Activated CD8-positive, alpha-beta memory T cell treated with anti-CD3 and anti-CD28 coated beads, Interleukin-2, amount 10 ng/mL, durations not matched to agents 7 days and 5 days (primary cell): Measurements from ENCODE around the gene CYP19A1. TPM values are rescaled to one million over a fixed set of nuclear protein-coding genes. Genes with fewer than 3 reads are reported as not detected.

Experiments used
- ATAC-seq: fragments of 150-1000 bp; cut with Tn5 transposase; one replicate; pipeline ENCODE4 v1.10.0; 2021; ENCODE audit warnings: moderate library complexity
- CTCF ChIA-PET: fragments of 350-600 bp; sonication (Branson Sonifier 250); formaldehyde crosslinking; loops from one replicate; lab custom pipeline; 2021; ENCODE audit warnings: antibody characterized with exemption; lab: Charles Lee
- DNase-seq: peaks from one replicate; pipeline ENCODE4 v3.0.0-alpha.2; 2020
- H3K27ac Mint-ChIP-seq: one replicate; pipeline ENCODE4 v1.8.0; 2021; ENCODE audit warnings: mild to moderate bottlenecking, mixed read lengths
- H3K27me3 Mint-ChIP-seq: one replicate; pipeline ENCODE4 v1.8.0; 2021; ENCODE audit warnings: mixed read lengths
- H3K36me3 Mint-ChIP-seq: one replicate; pipeline ENCODE4 v1.8.0; 2021; ENCODE audit warnings: mild to moderate bottlenecking, mixed read lengths
- H3K4me1 Mint-ChIP-seq: one replicate; pipeline ENCODE4 v1.8.0; 2021; ENCODE audit warnings: mixed read lengths
- H3K4me3 Mint-ChIP-seq: one replicate; pipeline ENCODE4 v1.8.0; 2021; ENCODE audit warnings: mild to moderate bottlenecking, moderate library complexity, mixed read lengths
- H3K9me3 Mint-ChIP-seq: one replicate; pipeline ENCODE4 v1.8.0; 2022; ENCODE audit warnings: low read depth, mixed read lengths
- total RNA-seq, 2 experiments: library from RNA; stranded (reverse); gene quantifications; one replicate each; pipeline ENCODE4 v1.2.3, GENCODE V29; 2021

The CYP19A1 gene
- total RNA-seq, 2 experiments from 2014 or later, result 1.0 TPM; not detected in 1

GRCh38 chr15:51371266-51371665 lies 32.9 kb upstream of the CYP19A1 start:
- ATAC-seq, result no peak
- Mint-ChIP-seq H3K4me1 (peaks cover 3% of the 10 kb centered on the region), H3K27me3 (peaks cover 5% of the 10 kb centered on the region)

GRCh38 chr15:51369451-51369761 lies 31.0 kb upstream of the CYP19A1 start:
- Mint-ChIP-seq H3K36me3 (no peaks in the 10 kb centered on the region), H3K9me3 (no peaks in the 10 kb centered on the region), H3K4me1 (peaks cover 3% of the 10 kb centered on the region), H3K4me3 (no peak overlapping the region), H3K27ac (no peak overlapping the region), H3K27me3 (peaks cover 21% of the 10 kb centered on the region)
- no peak for DNase-seq
- CTCF ChIA-PET, result interaction anchor here (0.7 to 1.3 kb wide), 2 partner anchors 130 to 206 kb away, joined by 3 read pairs; no protein-coding TSS in a partner anchor
- ATAC-seq, result no peak

More at GRCh38 chr15:51371266-51371665, 32.9 kb upstream of the CYP19A1 start:
- Mint-ChIP-seq H3K36me3 (no peaks in the 10 kb centered on the region), H3K27ac (no peak overlapping the region), H3K9me3 (no peaks in the 10 kb centered on the region), H3K4me3 (no peak overlapping the region)
- no peak for DNase-seq
- CTCF ChIA-PET, result interaction anchor here (0.6 kb wide), 1 partner anchor 274 kb away, joined by 4 read pairs; no protein-coding TSS in a partner anchor

GRCh38 chr15:51368751-51369450 lies 30.5 kb upstream of the CYP19A1 start:
- no peak overlapping the region for H3K4me3 Mint-ChIP-seq
- H3K27me3 Mint-ChIP-seq, result peaks cover 23% of the 10 kb centered on the region
- DNase-seq (no peak), ATAC-seq (no peak)
- H3K9me3 Mint-ChIP-seq, result no peaks in the 10 kb centered on the region
- H3K4me1 Mint-ChIP-seq, result peaks cover 3% of the 10 kb centered on the region
- CTCF ChIA-PET, result interaction anchor here (0.7 to 1.3 kb wide), 2 partner anchors 130 to 206 kb away, joined by 3 read pairs; no protein-coding TSS in a partner anchor
- H3K27ac Mint-ChIP-seq, result no peak overlapping the region
- H3K36me3 Mint-ChIP-seq, result no peaks in the 10 kb centered on the region

- no peaks in the 10 kb centered on the region for H3K36me3 Mint-ChIP-seq
- CTCF ChIA-PET, result no interaction called here
- no peak overlapping the region for H3K4me3 Mint-ChIP-seq
- ATAC-seq, result no peak
- H3K9me3 Mint-ChIP-seq, result no peaks in the 10 kb centered on the region
- H3K4me1 Mint-ChIP-seq, result peaks cover 3% of the 10 kb centered on the region
- peaks cover 23% of the 10 kb centered on the region for H3K27me3 Mint-ChIP-seq
- no peak overlapping the region for H3K27ac Mint-ChIP-seq
- no peak for DNase-seq
These were observed 29.9 kb upstream of the CYP19A1 start for GRCh38 chr15:51368307-51368706.

GRCh38 chr15:51367322-51367976 lies 29.1 kb upstream of the CYP19A1 start:
- no peak for ATAC-seq
- peaks cover 3% of the 10 kb centered on the region for H3K4me1 Mint-ChIP-seq
- no peaks in the 10 kb centered on the region for H3K9me3 Mint-ChIP-seq
- no peak overlapping the region for H3K27ac Mint-ChIP-seq
- no peak overlapping the region for H3K4me3 Mint-ChIP-seq
- no peaks in the 10 kb centered on the region for H3K36me3 Mint-ChIP-seq
- DNase-seq, result no peak
- peaks cover 21% of the 10 kb centered on the region for H3K27me3 Mint-ChIP-seq
- CTCF ChIA-PET, result no interaction called here

- DNase-seq, result no peak
- Mint-ChIP-seq H3K9me3 (no peaks in the 10 kb centered on the region), H3K4me3 (no peak overlapping the region), H3K27me3 (peaks cover 20% of the 10 kb centered on the region), H3K4me1 (peaks cover 3% of the 10 kb centered on the region), H3K27ac (no peak overlapping the region), H3K36me3 (no peaks in the 10 kb centered on the region)
- ATAC-seq, result no peak
- CTCF ChIA-PET, result no interaction called here
These were observed 28.5 kb upstream of the CYP19A1 start for GRCh38 chr15:51366920-51367319.

GRCh38 chr15:51366071-51366470 lies 27.7 kb upstream of the CYP19A1 start:
- no peak for ATAC-seq
- Mint-ChIP-seq H3K4me1 (peaks cover 3% of the 10 kb centered on the region), H3K36me3 (no peaks in the 10 kb centered on the region), H3K9me3 (no peaks in the 10 kb centered on the region), H3K4me3 (no peak overlapping the region), H3K27ac (no peak overlapping the region), H3K27me3 (peaks cover 20% of the 10 kb centered on the region)
- no peak for DNase-seq
- CTCF ChIA-PET, result no interaction called here

- peaks cover 3% of the 10 kb centered on the region for H3K4me1 Mint-ChIP-seq
- H3K27me3 Mint-ChIP-seq, result peaks cover 20% of the 10 kb centered on the region
- CTCF ChIA-PET, result no interaction called here
- no peak overlapping the region for H3K4me3 Mint-ChIP-seq
- ATAC-seq, result no peak
- H3K27ac Mint-ChIP-seq, result no peak overlapping the region
- H3K9me3 Mint-ChIP-seq, result no peaks in the 10 kb centered on the region
- no peaks in the 10 kb centered on the region for H3K36me3 Mint-ChIP-seq
- DNase-seq, result no peak
These were observed 27.0 kb upstream of the CYP19A1 start for GRCh38 chr15:51365417-51365816.

- no peak overlapping the region for H3K4me3 Mint-ChIP-seq
- no peaks in the 10 kb centered on the region for H3K36me3 Mint-ChIP-seq
- DNase-seq, result no peak
- H3K9me3 Mint-ChIP-seq, result no peaks in the 10 kb centered on the region
- peaks cover 20% of the 10 kb centered on the region for H3K27me3 Mint-ChIP-seq
- CTCF ChIA-PET, result interaction anchor here (1.6 kb wide), 1 partner anchor 171 kb away, joined by 4 read pairs; no protein-coding TSS in a partner anchor
- H3K4me1 Mint-ChIP-seq, result no peaks in the 10 kb centered on the region
- no peak for ATAC-seq
- no peak overlapping the region for H3K27ac Mint-ChIP-seq
These were observed 25.0 kb upstream of the CYP19A1 start for GRCh38 chr15:51363383-51363782.

GRCh38 chr15:51359981-51360380 lies 21.6 kb upstream of the CYP19A1 start:
- no peaks in the 10 kb centered on the region for H3K4me1 Mint-ChIP-seq
- H3K4me3 Mint-ChIP-seq, result no peak overlapping the region
- peaks cover 8% of the 10 kb centered on the region for H3K27me3 Mint-ChIP-seq
- CTCF ChIA-PET, result no interaction called here
- H3K27ac Mint-ChIP-seq, result no peak overlapping the region
- no peaks in the 10 kb centered on the region for H3K9me3 Mint-ChIP-seq
- no peak for DNase-seq
- H3K36me3 Mint-ChIP-seq, result no peaks in the 10 kb centered on the region
- no peak for ATAC-seq

GRCh38 chr15:51356983-51357382 lies 18.6 kb upstream of the CYP19A1 start:
- CTCF ChIA-PET, result no interaction called here
- H3K27ac Mint-ChIP-seq, result no peak overlapping the region
- no peaks in the 10 kb centered on the region for H3K36me3 Mint-ChIP-seq
- no peaks in the 10 kb centered on the region for H3K4me1 Mint-ChIP-seq
- H3K9me3 Mint-ChIP-seq, result no peaks in the 10 kb centered on the region
- no peak for ATAC-seq
- no peak overlapping the region for H3K4me3 Mint-ChIP-seq
- peaks cover 27% of the 10 kb centered on the region for H3K27me3 Mint-ChIP-seq
- no peak for DNase-seq

GRCh38 chr15:51356147-51356546 lies 17.8 kb upstream of the CYP19A1 start:
- Mint-ChIP-seq H3K27me3 (peaks cover 34% of the 10 kb centered on the region), H3K4me3 (no peak overlapping the region)
- DNase-seq, result no peak

GRCh38 chr15:51355096-51355495 lies 16.7 kb upstream of the CYP19A1 start:
- DNase-seq, result no peak
- H3K4me1 Mint-ChIP-seq, result no peaks in the 10 kb centered on the region
- peaks cover 42% of the 10 kb centered on the region for H3K27me3 Mint-ChIP-seq
- no peak overlapping the region for H3K27ac Mint-ChIP-seq
- no peak overlapping the region for H3K4me3 Mint-ChIP-seq
- no peaks in the 10 kb centered on the region for H3K9me3 Mint-ChIP-seq
- no peaks in the 10 kb centered on the region for H3K36me3 Mint-ChIP-seq
- ATAC-seq, result no peak
- CTCF ChIA-PET, result no interaction called here

More at GRCh38 chr15:51356147-51356546, 17.8 kb upstream of the CYP19A1 start:
- no peaks in the 10 kb centered on the region for H3K9me3 Mint-ChIP-seq
- CTCF ChIA-PET, result no interaction called here
- H3K4me1 Mint-ChIP-seq, result no peaks in the 10 kb centered on the region
- H3K27ac Mint-ChIP-seq, result no peak overlapping the region
- H3K36me3 Mint-ChIP-seq, result no peaks in the 10 kb centered on the region
- ATAC-seq, result no peak

- H3K4me3 Mint-ChIP-seq, result no peak overlapping the region
- H3K27me3 Mint-ChIP-seq, result peaks cover 48% of the 10 kb centered on the region
- no peak for ATAC-seq
- no peak for DNase-seq
- H3K27ac Mint-ChIP-seq, result no peak overlapping the region
- H3K36me3 Mint-ChIP-seq, result no peaks in the 10 kb centered on the region
- CTCF ChIA-PET, result no interaction called here
- H3K9me3 Mint-ChIP-seq, result no peaks in the 10 kb centered on the region
- H3K4me1 Mint-ChIP-seq, result peaks cover under 1% of the 10 kb centered on the region
These were observed 15.6 kb upstream of the CYP19A1 start for GRCh38 chr15:51353976-51354375.
